Spleen (tissue), 11 donors: ENCODE measurements around the gene ALCAM. TPM values are rescaled to one million over a fixed set of nuclear protein-coding genes. Genes with fewer than 3 reads are reported as not detected.

Experiments used
- DNase-seq: peaks from one replicate; pipeline ENCODE4 v3.0.0-alpha.2; 2020
- H3K27ac ChIP-seq, 8 donors: fragments of 200-600 bp; sonication (generic) in 7 of 8; 1 replicate in 4 of 8; 2 replicates in 4 of 8; pipeline versions ENCODE4 v1.5.0 to v1.8.0; 2016 to 2021; ENCODE audit warnings: inconsistent platforms in 4 of 8, mild to moderate bottlenecking in 4 of 8, moderate library complexity in 1 of 8
- H3K27me3 ChIP-seq, 7 donors: fragments of 200-600 bp; sonication (generic) in 6 of 7; replicated peaks in 1 of 7; 1 replicate in 4 of 7; 2 replicates in 3 of 7; pipeline versions ENCODE4 v1.5.0 to v1.8.0; 2016 to 2021; ENCODE audit warnings: inconsistent platforms in 3 of 7, mild to moderate bottlenecking in 1 of 7
- H3K36me3 ChIP-seq, 6 donors: fragments of 200-600 bp; sonication (generic) in 5 of 6; 1 replicate in 4 of 6; 2 replicates in 2 of 6; pipeline versions ENCODE4 v1.5.0 to v1.8.0; 2016 to 2021; ENCODE audit warnings: inconsistent platforms in 2 of 6
- H3K4me1 ChIP-seq, 6 donors: fragments of 200-600 bp; sonication (generic) in 5 of 6; 1 replicate in 3 of 6; 2 replicates in 3 of 6; pipeline versions ENCODE4 v1.5.0 to v1.8.0; 2016 to 2021; ENCODE audit warnings: inconsistent platforms in 3 of 6
- H3K4me3 ChIP-seq, 8 donors: fragments of 200-600 bp; sonication (generic) in 7 of 8; 1 replicate in 4 of 8; 2 replicates in 4 of 8; pipeline versions ENCODE4 v1.5.0 to v1.8.0; 2016 to 2021; ENCODE audit warnings: inconsistent platforms in 4 of 8, mild to moderate bottlenecking in 4 of 8, moderate library complexity in 2 of 8
- H3K9me3 ChIP-seq, 8 donors: fragments of 200-600 bp; sonication (generic) in 7 of 8; 1 replicate in 4 of 8; 2 replicates in 4 of 8; pipeline versions ENCODE4 v1.5.0 to v1.8.0; 2016 to 2021; ENCODE audit warnings: inconsistent platforms in 4 of 8
- CTCF ChIP-seq, 11 experiments: fragments of 200-600 bp in 7 of 11; fragments of 450-650 bp in 4 of 11; sonication (generic) in 4 of 11; IDR thresholded peaks in 8 of 11; conservative IDR thresholded peaks in 3 of 11; 1 replicate in 7 of 11; 2 replicates in 4 of 11; pipeline versions ENCODE4 v1.4.0 to v1.8.0; 2016 to 2021; ENCODE audit warnings: antibody characterized with exemption in 11 of 11, inconsistent platforms in 4 of 11, mild to moderate bottlenecking in 1 of 11
- POLR2A ChIP-seq, 3 donors: fragments of 450-650 bp; IDR thresholded peaks; one replicate each; pipeline ENCODE4 v1.5.1; 2017; ENCODE audit warnings: antibody characterized with exemption in 3 of 3, mild to moderate bottlenecking in 1 of 3
- POLR2AphosphoS5 ChIP-seq, 3 donors: sonication (generic); formaldehyde crosslinking; IDR thresholded peaks; one replicate each; pipeline ENCODE4 v1.5.1; 2017; ENCODE audit warnings: antibody characterized with exemption in 3 of 3
- WGBS, 5 donors: extraction: QIAGEN DNeasy Blood & Tissue Kit in 3 of 5; methylation state at CpG; one replicate each; pipeline versions ENCODE4 v1.1.5 to v1.1.7; 2013 to 2018; 5-methylcytosine and 5-hydroxymethylcytosine counted together
- intact Hi-C: fragments of 100-400 bp; cut with DNase I; formaldehyde crosslinking; loops from one replicate; pipeline ENCODE4 v1.15.0; 2023; ENCODE audit warnings: low total_unique reads
- polyA plus RNA-seq, 3 donors: library from polyadenylated mRNA; stranded (reverse); fragments of 200-250 nt; gene quantifications; one replicate each; pipeline ENCODE4 v1.2.1, GENCODE V29; 2013
- total RNA-seq, 7 donors: library from RNA; depleted of rRNA in 3 of 7; stranded (reverse); fragments of >200 nt in 3 of 7; fragmentation: NEBNext Ultra II Directional in 4 of 7; extraction: Animal tissue kit (Norgen Biotek cat#: 25700) in 4 of 7; gene quantifications; one replicate each; pipeline versions ENCODE4 v1.1.0 to v1.2.1, GENCODE V29; 2016 to 2021
- donor health status: healthy with polysubstance abuse.
- donor health status: DM: no; HTN: no; CAD: no; lungs with moderate emphysema.
- donor health status: DM: no; HTN: no; CAD: no.
- donor health status: Bipolar disorder and iron deficiency.
- donor health status: healthy.
- donor health status: DM: no; HTN: no; CAD: no.
- donor health status: DM: yes; HTN: yes; CAD: no.

Gene ALCAM
- total and polyA plus RNA-seq, 10 donors, result 6.3 to 18.5 (median 11.8) TPM

DNA sequence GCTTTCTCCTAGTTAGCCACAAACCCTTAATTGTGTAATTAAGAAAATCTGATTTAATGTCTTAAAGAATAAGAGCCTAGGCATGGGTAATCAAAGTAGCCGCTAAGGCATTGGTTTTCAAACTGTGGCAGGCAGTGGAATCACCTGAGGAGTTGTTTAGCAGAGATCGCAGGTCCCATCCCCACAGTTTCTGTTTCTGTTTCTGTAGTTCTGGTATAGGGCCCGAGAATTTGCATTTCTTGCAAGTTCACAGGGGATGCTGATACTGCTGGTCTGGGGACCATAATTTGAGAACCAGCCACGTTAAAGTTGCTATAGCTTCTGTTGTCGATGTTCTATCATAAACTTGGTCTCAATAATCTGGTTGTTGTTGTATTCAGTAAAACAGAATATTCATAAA lies 204.3 kb downstream of the ALCAM start:
- Histone ChIP-seq H3K9me3 (peaks cover 0 to 4% (median 0%) of the 10 kb centered on the region in 8 donors), H3K27me3 (no peaks in the 10 kb centered on the region), H3K4me1 (no peaks in the 10 kb centered on the region), H3K36me3 (peaks cover 0 to 12% (median 0%) of the 10 kb centered on the region in 6 donors), H3K27ac (no peak overlapping the region), H3K4me3 (no peak overlapping the region)
- WGBS, 5 donors, result 84 to 97% (median 96%) methylated on average over 5 of the region's 5 CpGs
- no peak for DNase-seq
- TF ChIP-seq POLR2AphosphoS5 (IDR thresholded peaks at IDR 0.05) (no peak), CTCF (IDR thresholded peaks at IDR 0.05 in 8 of 11, conservative IDR thresholded peaks at IDR 0.05 in 3 of 11) (no peak), POLR2A (IDR thresholded peaks at IDR 0.05) (no peak)
- intact Hi-C loops, result no loop called here

GRCh38 chr3:105572501-105572900 lies 205.8 kb downstream of the ALCAM start:
- Histone ChIP-seq H3K27me3 (no peaks in the 10 kb centered on the region), H3K9me3 (peaks cover 0 to 4% (median 0%) of the 10 kb centered on the region in 8 donors), H3K36me3 (peaks cover 0 to 15% (median 0%) of the 10 kb centered on the region in 6 donors), H3K27ac (no peak overlapping the region), H3K4me3 (no peak overlapping the region), H3K4me1 (no peaks in the 10 kb centered on the region)
- no peak for DNase-seq
- intact Hi-C loops, result no loop called here
- 81 to 91% (median 84%) methylated on average over 6 of the region's 6 CpGs for WGBS, 5 donors
- no peak for TF ChIP-seq POLR2A (IDR thresholded peaks at IDR 0.05)
- TF ChIP-seq POLR2AphosphoS5 (IDR thresholded peaks at IDR 0.05), result no peak
- no peak for TF ChIP-seq CTCF (IDR thresholded peaks at IDR 0.05 in 8 of 11, conservative IDR thresholded peaks at IDR 0.05 in 3 of 11)

DNA sequence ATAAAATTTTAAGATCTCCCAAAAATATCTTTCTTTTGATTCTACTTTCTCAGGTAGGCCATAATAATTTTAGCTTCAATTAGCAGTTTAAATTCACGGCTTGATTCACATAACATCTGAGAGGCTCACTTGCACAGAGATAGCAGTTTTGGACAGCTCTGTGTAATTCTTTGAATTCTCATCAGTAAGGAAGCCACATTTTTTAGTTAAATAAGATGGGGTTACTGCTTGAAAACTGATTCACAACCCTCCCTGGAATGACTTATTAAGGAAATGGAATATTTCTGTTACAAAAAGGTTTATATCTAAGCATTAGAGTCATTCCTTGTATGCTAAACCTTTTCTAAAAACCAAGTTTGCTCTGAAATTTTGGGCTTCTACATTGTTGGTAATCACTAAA lies 212.7 kb downstream of the ALCAM start:
- 6 to 95% (median 93%) methylated on average over 1 of the region's 1 CpG for WGBS, 5 donors

More for the DNA sequence above, 212.7 kb downstream of the ALCAM start:
- intact Hi-C loops, result no loop called here
- no peak for DNase-seq
- no peaks in the 10 kb centered on the region for H3K9me3 ChIP-seq
- H3K36me3 ChIP-seq, result peaks cover 0 to 7% (median 0%) of the 10 kb centered on the region in 6 donors
- no peaks in the 10 kb centered on the region for H3K27me3 ChIP-seq
- H3K4me1 ChIP-seq, result no peaks in the 10 kb centered on the region
- no peak overlapping the region for H3K27ac ChIP-seq
- H3K4me3 ChIP-seq, result no peak overlapping the region
- TF ChIP-seq POLR2A (IDR thresholded peaks at IDR 0.05) (no peak), CTCF (IDR thresholded peaks at IDR 0.05 in 8 of 11, conservative IDR thresholded peaks at IDR 0.05 in 3 of 11) (no peak), POLR2AphosphoS5 (IDR thresholded peaks at IDR 0.05) (no peak)
